Activated naive CD8-positive, alpha-beta T cell (primary cell): ENCODE measurements around the gene RPS14.
A peak's percentile ranks its signal among the peaks of the same experiment; 100 is the strongest.
"Not testable (repeated sequence)": the region's sequence is repeated elsewhere in the genome, so short reads cannot be mapped to it uniquely, and the experiment has no call there.

Experiments
- H3K27ac Mint-ChIP-seq: one replicate; pipeline ENCODE4 v1.8.0; 2021; ENCODE audit warnings: mixed read lengths
- H3K27me3 Mint-ChIP-seq: one replicate; pipeline ENCODE4 v1.8.0; 2021; ENCODE audit warnings: mixed read lengths
- H3K36me3 Mint-ChIP-seq: one replicate; pipeline ENCODE4 v1.8.0; 2021; ENCODE audit warnings: mixed read lengths
- H3K4me1 Mint-ChIP-seq: one replicate; pipeline ENCODE4 v1.8.0; 2021; ENCODE audit warnings: low read depth, mixed read lengths
- H3K4me3 Mint-ChIP-seq: one replicate; pipeline ENCODE4 v1.8.0; 2021; ENCODE audit warnings: mild to moderate bottlenecking, mixed read lengths
- H3K9me3 Mint-ChIP-seq: one replicate; pipeline ENCODE4 v1.8.0; 2021; ENCODE audit warnings: low read depth, mixed read lengths

The RPS14 gene

GRCh38 chr5:150460781-150461180 is 11.2 kb upstream of the RPS14 start:
- H3K4me1 Mint-ChIP-seq: peaks cover 35% of the 10 kb centered on the region
- H3K27me3 Mint-ChIP-seq: no peaks in the 10 kb centered on the region
- H3K27ac Mint-ChIP-seq: peak overlapping the region; percentile 58
- no peaks in the 10 kb centered on the region for H3K9me3 Mint-ChIP-seq
- H3K36me3 Mint-ChIP-seq: no peaks in the 10 kb centered on the region
- no peak overlapping the region for H3K4me3 Mint-ChIP-seq

GRCh38 chr5:150458802-150459557 is 9.4 kb upstream of the RPS14 start:
- H3K4me3 Mint-ChIP-seq: peak overlapping the region; percentile 52
- no peaks in the 10 kb centered on the region for H3K27me3 Mint-ChIP-seq
- peak overlapping the region; percentile 22 for H3K27ac Mint-ChIP-seq
- no peaks in the 10 kb centered on the region for H3K9me3 Mint-ChIP-seq
- H3K36me3 Mint-ChIP-seq: no peaks in the 10 kb centered on the region
- peaks cover 35% of the 10 kb centered on the region for H3K4me1 Mint-ChIP-seq

GRCh38 chr5:150457562-150458240 is 8.2 kb upstream of the RPS14 start:
- H3K36me3 Mint-ChIP-seq: no peaks in the 10 kb centered on the region
- H3K4me1 Mint-ChIP-seq: peaks cover 35% of the 10 kb centered on the region
- peak overlapping the region; percentile 60 for H3K4me3 Mint-ChIP-seq
- H3K27me3 Mint-ChIP-seq: no peaks in the 10 kb centered on the region
- H3K9me3 Mint-ChIP-seq: no peaks in the 10 kb centered on the region
- H3K27ac Mint-ChIP-seq: peak overlapping the region; percentile 89

- Mint-ChIP-seq H3K4me3 (peak overlapping the region; percentile 60), H3K36me3 (no peaks in the 10 kb centered on the region), H3K4me1 (peaks cover 35% of the 10 kb centered on the region), H3K27ac (peak overlapping the region; percentile 89), H3K9me3 (no peaks in the 10 kb centered on the region), H3K27me3 (no peaks in the 10 kb centered on the region)
Measured at GRCh38 chr5:150457121-150457520, 7.6 kb upstream of the RPS14 start.

- Mint-ChIP-seq H3K4me3 (no peak overlapping the region), H3K27ac (no peak overlapping the region), H3K36me3 (no peaks in the 10 kb centered on the region), H3K4me1 (peaks cover 28% of the 10 kb centered on the region), H3K27me3 (no peaks in the 10 kb centered on the region), H3K9me3 (no peaks in the 10 kb centered on the region)
Measured at GRCh38 chr5:150454492-150455229, 5.1 kb upstream of the RPS14 start.

- not testable (repeated sequence) for H3K27ac Mint-ChIP-seq, H3K36me3 Mint-ChIP-seq, H3K4me3 Mint-ChIP-seq, H3K27me3 Mint-ChIP-seq, H3K9me3 Mint-ChIP-seq
- H3K4me1 Mint-ChIP-seq: peaks cover 22% of the 10 kb centered on the region
Measured at GRCh38 chr5:150454027-150454426, 4.5 kb upstream of the RPS14 start.

- H3K4me3 Mint-ChIP-seq: no peak overlapping the region
Measured at GRCh38 chr5:150452914-150453313, 3.4 kb upstream of the RPS14 start.

GRCh38 chr5:150451594-150451993 is 2.1 kb upstream of the RPS14 start:
- H3K4me3 Mint-ChIP-seq: no peak overlapping the region
- H3K4me1 Mint-ChIP-seq: peaks cover 26% of the 10 kb centered on the region
- no peaks in the 10 kb centered on the region for H3K9me3 Mint-ChIP-seq
- H3K27me3 Mint-ChIP-seq: no peaks in the 10 kb centered on the region
- H3K27ac Mint-ChIP-seq: no peak overlapping the region
- peaks cover 16% of the 10 kb centered on the region for H3K36me3 Mint-ChIP-seq

More at GRCh38 chr5:150452914-150453313, 3.4 kb upstream of the RPS14 start:
- no peaks in the 10 kb centered on the region for H3K9me3 Mint-ChIP-seq
- peaks cover 12% of the 10 kb centered on the region for H3K36me3 Mint-ChIP-seq
- peaks cover 26% of the 10 kb centered on the region for H3K4me1 Mint-ChIP-seq
- H3K27me3 Mint-ChIP-seq: no peaks in the 10 kb centered on the region
- no peak overlapping the region for H3K27ac Mint-ChIP-seq

- Mint-ChIP-seq H3K27ac (peak overlapping the region; percentile 100), H3K27me3 (no peaks in the 10 kb centered on the region), H3K36me3 (peaks cover 25% of the 10 kb centered on the region), H3K4me1 (peaks cover 39% of the 10 kb centered on the region), H3K4me3 (peak overlapping the region; percentile 99), H3K9me3 (no peaks in the 10 kb centered on the region)
Measured at GRCh38 chr5:150448952-150449516, 505 bp downstream of the RPS14 start.

GRCh38 chr5:150448334-150448733 is 1.2 kb downstream of the RPS14 start:
- Mint-ChIP-seq H3K9me3 (no peaks in the 10 kb centered on the region), H3K27ac (peak overlapping the region; percentile 100), H3K4me3 (peak overlapping the region; percentile 99), H3K4me1 (peaks cover 39% of the 10 kb centered on the region), H3K27me3 (no peaks in the 10 kb centered on the region), H3K36me3 (peaks cover 25% of the 10 kb centered on the region)

- peak overlapping the region; percentile 99 for H3K4me3 Mint-ChIP-seq
- H3K36me3 Mint-ChIP-seq: peaks cover 25% of the 10 kb centered on the region
- H3K27me3 Mint-ChIP-seq: no peaks in the 10 kb centered on the region
- H3K9me3 Mint-ChIP-seq: no peaks in the 10 kb centered on the region
- H3K4me1 Mint-ChIP-seq: peaks cover 39% of the 10 kb centered on the region
- peak overlapping the region; percentile 100 for H3K27ac Mint-ChIP-seq
Measured at GRCh38 chr5:150447188-150447587, 2.4 kb downstream of the RPS14 start.

GRCh38 chr5:150446583-150446982 is 3.0 kb downstream of the RPS14 start:
- Mint-ChIP-seq H3K27ac (peak overlapping the region; percentile 100), H3K9me3 (no peaks in the 10 kb centered on the region), H3K4me1 (peaks cover 39% of the 10 kb centered on the region), H3K36me3 (peaks cover 25% of the 10 kb centered on the region), H3K4me3 (peak overlapping the region; percentile 99), H3K27me3 (no peaks in the 10 kb centered on the region)

GRCh38 chr5:150446088-150446487 is 3.5 kb downstream of the RPS14 start:
- Mint-ChIP-seq H3K4me1 (peaks cover 39% of the 10 kb centered on the region), H3K27ac (peak overlapping the region; percentile 100), H3K27me3 (no peaks in the 10 kb centered on the region), H3K9me3 (no peaks in the 10 kb centered on the region), H3K36me3 (peaks cover 25% of the 10 kb centered on the region), H3K4me3 (peak overlapping the region; percentile 99)

GRCh38 chr5:150444770-150445169 is 4.8 kb downstream of the RPS14 start:
- peak overlapping the region; percentile 73 for H3K27ac Mint-ChIP-seq

More at GRCh38 chr5:150444770-150445169, 4.8 kb downstream of the RPS14 start:
- peak overlapping the region; percentile 63 for H3K4me3 Mint-ChIP-seq
- H3K4me1 Mint-ChIP-seq: peaks cover 35% of the 10 kb centered on the region
- no peaks in the 10 kb centered on the region for H3K27me3 Mint-ChIP-seq
- H3K36me3 Mint-ChIP-seq: peaks cover 25% of the 10 kb centered on the region
- no peaks in the 10 kb centered on the region for H3K9me3 Mint-ChIP-seq
